Activated CD4-positive, CD25-positive, alpha-beta regulatory T cell (primary cell): ENCODE results near the gene SEPSECS.

Experiments
- DNase-seq, 4 experiments: peaks; one replicate each; lab custom pipeline; 2025; lab: John Stamatoyannopoulos, UW

Gene SEPSECS

GRCh38 chr4:25159837-25160713 is at the start of gene SEPSECS:
TSS of gene SEPSECS (minus strand) at chr4:25160449. CDS start at chr4:25160369, 80 bp downstream.
- peak; percentile 69 to 84 (median 80) for DNase-seq

- no peak for DNase-seq
These were observed 49.5 kb upstream of the SEPSECS start for GRCh38 chr4:25209702-25210101.

GRCh38 chr4:25207997-25208396 is 47.7 kb upstream of the SEPSECS start:
- DNase-seq, result no peak

GRCh38 chr4:25198713-25199112 is 38.5 kb upstream of the SEPSECS start:
- DNase-seq, result no peak

- no peak for DNase-seq
These were observed 30.2 kb upstream of the SEPSECS start for GRCh38 chr4:25190407-25190806.

- no peak for DNase-seq
These were observed 23.8 kb upstream of the SEPSECS start for GRCh38 chr4:25184056-25184455.

GRCh38 chr4:25182937-25183336 is 22.7 kb upstream of the SEPSECS start:
- no peak for DNase-seq

- no peak for DNase-seq
These were observed 20.4 kb upstream of the SEPSECS start for GRCh38 chr4:25180524-25181131.

- no peak for DNase-seq
These were observed 18.6 kb upstream of the SEPSECS start for GRCh38 chr4:25178838-25179261.

- no peak for DNase-seq
These were observed 16.9 kb upstream of the SEPSECS start for GRCh38 chr4:25177147-25177546.

GRCh38 chr4:25174674-25175073 is 14.4 kb upstream of the SEPSECS start:
- no peak for DNase-seq

- DNase-seq, result no peak
These were observed 13.0 kb upstream of the SEPSECS start for GRCh38 chr4:25172961-25173915.

- no peak for DNase-seq
These were observed 11.1 kb upstream of the SEPSECS start for GRCh38 chr4:25171201-25171865.

- DNase-seq, result no peak
These were observed 9.2 kb upstream of the SEPSECS start for GRCh38 chr4:25169446-25169845.

- no peak for DNase-seq
These were observed 5.7 kb upstream of the SEPSECS start for GRCh38 chr4:25165916-25166315.

GRCh38 chr4:25163196-25163595 is 2.9 kb upstream of the SEPSECS start:
- no peak for DNase-seq

GRCh38 chr4:25162566-25162965 is 2.3 kb upstream of the SEPSECS start:
- DNase-seq, result no peak

- no peak for DNase-seq
These were observed 1.3 kb upstream of the SEPSECS start for GRCh38 chr4:25161593-25161950.

- no peak for DNase-seq
These were observed 704 bp upstream of the SEPSECS start for GRCh38 chr4:25160714-25161592.

GRCh38 chr4:25158817-25159216 is 1.4 kb downstream of the SEPSECS start:
- DNase-seq, result no peak

- DNase-seq, result no peak
These were observed 3.2 kb downstream of the SEPSECS start for GRCh38 chr4:25157081-25157480.
